SK-N-SH (cell line): ENCODE results near the gene ROPN1. TPM values are rescaled to one million over a fixed set of nuclear protein-coding genes. Genes with fewer than 3 reads are reported as not detected.

Experiments
- CTCF ChIA-PET: fragments of 300-600, 350-600 bp; formaldehyde crosslinking; extraction: SDS; loops from one replicate; lab custom pipeline; 2021; lab: Yijun Ruan, JAX
- POLR2A ChIA-PET: fragments of 350-600 bp; sonication (Branson Sonifier 250); formaldehyde crosslinking; extraction: SDS; loops from one replicate; lab custom pipeline; 2020; ENCODE audit warnings: antibody characterized with exemption, inconsistent platforms; lab: Yijun Ruan, JAX
- DNase-seq: peaks from one replicate; pipeline ENCODE4 v3.0.0; 2012
- H2AFZ ChIP-seq: fragments of 200-600 bp; sonication (generic); 2 replicates; pipeline ENCODE4 v1.8.1; 2016; ENCODE audit warnings: antibody characterized with exemption, mild to moderate bottlenecking, low read depth
- H3F3A ChIP-seq: fragments of 200-600 bp; sonication (generic); replicated peaks from 2 replicates; pipeline ENCODE3; 2016; ENCODE audit warnings: antibody characterized with exemption, mild to moderate bottlenecking; ENCODE audit not compliant: insufficient read depth
- H3K27ac ChIP-seq, 2 experiments: fragments of 200-500 bp in 1 of 2; fragments of 200-600 bp in 1 of 2; sonication (Bioruptor generic) in 1 of 2; sonication (generic), shearing (Covaris generic) in 1 of 2; 2 replicates each; pipeline versions ENCODE4 v1.5.1 to v1.6.1; 2014 to 2016; ENCODE audit warnings: low read depth in 2 of 2, inconsistent platforms in 1 of 2, low read length in 1 of 2, mild to moderate bottlenecking in 1 of 2, mixed read lengths in 1 of 2
- H3K27me3 ChIP-seq: fragments of 200-600 bp; sonication (generic), shearing (Covaris generic); 2 replicates; pipeline ENCODE4 v1.6.1; 2016; ENCODE audit warnings: mixed run types; ENCODE audit not compliant: insufficient read depth
- H3K36me3 ChIP-seq, 2 experiments: fragments of 200-500 bp in 1 of 2; fragments of 200-600 bp in 1 of 2; sonication (Bioruptor generic) in 1 of 2; sonication (generic) in 1 of 2; replicated peaks in 1 of 2; 2 replicates each; pipeline versions ENCODE3 to v1.5.1; 2014 to 2016; ENCODE audit warnings: low read length in 1 of 2, mild to moderate bottlenecking in 1 of 2; ENCODE audit not compliant: insufficient read depth in 2 of 2, control insufficient read depth in 1 of 2
- H3K4me1 ChIP-seq, 2 experiments: fragments of 200-500 bp in 1 of 2; fragments of 200-600 bp in 1 of 2; sonication (Bioruptor generic) in 1 of 2; sonication (generic), shearing (Covaris generic) in 1 of 2; 2 replicates each; pipeline versions ENCODE4 v1.5.1 to v1.6.1; 2014 to 2016; ENCODE audit warnings: low read depth in 1 of 2, low read length in 1 of 2, mixed run types in 1 of 2; ENCODE audit not compliant: insufficient read depth in 2 of 2, control insufficient read depth in 1 of 2
- H3K4me2 ChIP-seq: fragments of 200-600 bp; sonication (generic), shearing (Covaris generic); 2 replicates; pipeline ENCODE4 v1.6.1; 2017; ENCODE audit warnings: mixed run types
- H3K4me3 ChIP-seq, 2 experiments: fragments of 200-500 bp in 1 of 2; fragments of 200-600 bp in 1 of 2; sonication (Bioruptor generic) in 1 of 2; sonication (generic), shearing (Covaris generic) in 1 of 2; 2 replicates each; pipeline versions ENCODE4 v1.5.1 to v1.8.1; 2014 to 2016; ENCODE audit warnings: low read depth in 2 of 2, inconsistent platforms in 1 of 2, low read length in 1 of 2, mild to moderate bottlenecking in 1 of 2, mixed read lengths in 1 of 2, moderate library complexity in 1 of 2
- H3K79me2 ChIP-seq: fragments of 200-600 bp; sonication (generic); 2 replicates; pipeline ENCODE4 v1.8.1; 2017; ENCODE audit warnings: mild to moderate bottlenecking; ENCODE audit not compliant: insufficient read depth
- H3K9ac ChIP-seq: fragments of 200-600 bp; sonication (generic); 2 replicates; pipeline ENCODE4 v1.6.1; 2017; ENCODE audit warnings: mixed run types
- H3K9me2 ChIP-seq: fragments of 200-600 bp; sonication (generic); 2 replicates; pipeline ENCODE4 v1.6.1; 2017; ENCODE audit warnings: mixed run types
- H3K9me3 ChIP-seq: fragments of 200-600 bp; sonication (generic); 2 replicates; pipeline ENCODE4 v1.6.1; 2017; ENCODE audit warnings: mixed run types, mild to moderate bottlenecking, moderate library complexity
- H4K20me1 ChIP-seq: fragments of 200-600 bp; sonication (generic); 2 replicates; pipeline ENCODE4 v1.6.1; 2017; ENCODE audit warnings: mild to moderate bottlenecking, mixed run types; ENCODE audit not compliant: insufficient read depth
- CTCF ChIP-seq: fragments of 200-600 bp; sonication (generic); IDR thresholded peaks from 2 replicates; pipeline ENCODE4 v1.6.1; 2017; ENCODE audit warnings: antibody characterized with exemption, mild to moderate bottlenecking, moderate library complexity
- EP300 ChIP-seq, 2 experiments: IDR thresholded peaks; 2 replicates each; pipeline versions ENCODE4 v1.4.0 to v1.6.1; 2012; ENCODE audit warnings: borderline replicate concordance in 1 of 2, low read depth in 1 of 2, low read length in 1 of 2
- EZH2phosphoT487 ChIP-seq: fragments of 200-600 bp; sonication (generic); IDR thresholded peaks from 2 replicates; pipeline ENCODE4 v1.6.1; 2017; ENCODE audit warnings: low read depth, mixed run types, mild to moderate bottlenecking, antibody characterized with exemption, moderate library complexity, borderline replicate concordance
- FOXJ3 ChIP-seq: sonication (generic); formaldehyde crosslinking; IDR thresholded peaks from 2 replicates; pipeline ENCODE4 v1.5.1; 2020; ENCODE audit warnings: mild to moderate bottlenecking, missing genetic modification reagents
- FOXM1 ChIP-seq: IDR thresholded peaks from 2 replicates; pipeline ENCODE4 v1.4.0; 2012; ENCODE audit warnings: low read depth, mild to moderate bottlenecking
- GABPA ChIP-seq: IDR thresholded peaks from 2 replicates; pipeline ENCODE4 v1.4.0; 2012; ENCODE audit warnings: low read depth, mild to moderate bottlenecking
- GATA2 ChIP-seq: sonication (generic); formaldehyde crosslinking; IDR thresholded peaks from 2 replicates; pipeline ENCODE4 v1.5.0; 2020; ENCODE audit warnings: mild to moderate bottlenecking, missing genetic modification reagents
- MAX ChIP-seq: IDR thresholded peaks from 2 replicates; pipeline ENCODE4 v1.4.0; 2012; ENCODE audit warnings: low read depth
- MEF2A ChIP-seq: IDR thresholded peaks from 2 replicates; pipeline ENCODE4 v1.4.0; 2012; ENCODE audit warnings: low read depth, borderline replicate concordance
- NRF1 ChIP-seq: IDR thresholded peaks from 2 replicates; pipeline ENCODE4 v1.6.1; 2012; ENCODE audit warnings: low read depth, mild to moderate bottlenecking, low read length
- RAD21 ChIP-seq: IDR thresholded peaks from 2 replicates; pipeline ENCODE4 v1.6.1; 2012; ENCODE audit warnings: mild to moderate bottlenecking, low read length
- REST ChIP-seq: IDR thresholded peaks from 2 replicates; pipeline ENCODE4 v1.6.1; 2012; ENCODE audit warnings: mild to moderate bottlenecking, low read depth, low read length, moderate library complexity
- RXRA ChIP-seq: IDR thresholded peaks from 2 replicates; pipeline ENCODE4 v1.4.0; 2012; ENCODE audit warnings: low read depth, mild to moderate bottlenecking, borderline replicate concordance
- TAF1 ChIP-seq: IDR thresholded peaks from 2 replicates; pipeline ENCODE4 v1.6.1; 2012; ENCODE audit warnings: low read depth, mild to moderate bottlenecking, low read length, moderate library complexity, borderline replicate concordance
- TCF12 ChIP-seq: IDR thresholded peaks from 2 replicates; pipeline ENCODE4 v1.4.0; 2012
- polyA plus RNA-seq, 3 experiments: library from polyadenylated mRNA; depleted of rRNA; stranded (reverse); fragments of >200 nt; gene quantifications; 2 replicates each; pipeline ENCODE4 v1.2.3, GENCODE V29; 2012

The ROPN1 gene
- polyA plus RNA-seq, 1 of the 3 experiments (the other 2 are of a cell fraction): 0.05 TPM

GRCh38 chr3:123930445-123930844 is 61.5 kb downstream of the ROPN1 start:
- H4K20me1 ChIP-seq: no peaks in the 10 kb centered on the region
- no peaks in the 10 kb centered on the region for H3K27me3 ChIP-seq
- H3K9ac ChIP-seq: no peak overlapping the region
- no peak for DNase-seq
- ChIA-PET CTCF (no interaction called here), POLR2A (no interaction called here)
- no peaks in the 10 kb centered on the region for H3K9me2 ChIP-seq
- no peaks in the 10 kb centered on the region; a peak in 1 of 4 replicates for H3K4me1 ChIP-seq
- no peak overlapping the region for H3K4me3 ChIP-seq
- H3K9me3 ChIP-seq: no peaks in the 10 kb centered on the region
- H2AFZ ChIP-seq: no peak overlapping the region
- TF ChIP-seq TCF12: no peak
- no peak for TF ChIP-seq RXRA
- no peak for TF ChIP-seq EZH2phosphoT487
- TF ChIP-seq MEF2A: no peak
- no peak for TF ChIP-seq NRF1
- TF ChIP-seq MAX: no peak
- no peak for TF ChIP-seq GATA2 (CRISPR knock-in tag)
- no peak for TF ChIP-seq REST
- no peak for TF ChIP-seq TAF1
- no peak for TF ChIP-seq CTCF
- TF ChIP-seq RAD21: no peak
- TF ChIP-seq GABPA: no peak
- no peak for TF ChIP-seq FOXM1
- TF ChIP-seq FOXJ3 (CRISPR knock-in tag): no peak
- no peak for TF ChIP-seq EP300 (IDR thresholded peaks at IDR 0.05; ENCODE audit: borderline replicate concordance in 1 of 2, low read depth in 1 of 2, low read length in 1 of 2)
- TF ChIP-seq, all 33 proteins: peak for 0
- no peak overlapping the region for H3K4me2 ChIP-seq
- H3F3A ChIP-seq: peaks cover 10% of the 10 kb centered on the region
- no peaks in the 10 kb centered on the region; the same call in 1 of the 2 replicates for H3K79me2 ChIP-seq
- H3K27ac ChIP-seq: no peak overlapping the region
- H3K36me3 ChIP-seq: peaks cover 77 to 81% of the 10 kb centered on the region in 2 experiments
